GM12864 (cell line): ENCODE data around the gene IP6K3.

Experiments
- DNase-seq: peaks from one replicate; pipeline ENCODE4 v3.0.0-alpha.2; 2011; ENCODE audit warnings: low read depth
- H3K4me3 ChIP-seq: 2 replicates; pipeline ENCODE4 v1.5.1; 2011; ENCODE audit warnings: mild to moderate bottlenecking, low read depth, low read length, control low read depth
- TF ChIP-seq, protein P1 (sequence below): IDR thresholded peaks from 2 replicates; pipeline ENCODE4 v1.5.1; 2011; ENCODE audit warnings: low read depth, mild to moderate bottlenecking, moderate library complexity, low read length, control low read depth, inconsistent platforms; ENCODE audit errors: missing control alignments

IP6K3 gene

GRCh38 chr6:33733709-33734007 is 13.0 kb downstream of the IP6K3 start:
- TF ChIP-seq, protein P1, sequence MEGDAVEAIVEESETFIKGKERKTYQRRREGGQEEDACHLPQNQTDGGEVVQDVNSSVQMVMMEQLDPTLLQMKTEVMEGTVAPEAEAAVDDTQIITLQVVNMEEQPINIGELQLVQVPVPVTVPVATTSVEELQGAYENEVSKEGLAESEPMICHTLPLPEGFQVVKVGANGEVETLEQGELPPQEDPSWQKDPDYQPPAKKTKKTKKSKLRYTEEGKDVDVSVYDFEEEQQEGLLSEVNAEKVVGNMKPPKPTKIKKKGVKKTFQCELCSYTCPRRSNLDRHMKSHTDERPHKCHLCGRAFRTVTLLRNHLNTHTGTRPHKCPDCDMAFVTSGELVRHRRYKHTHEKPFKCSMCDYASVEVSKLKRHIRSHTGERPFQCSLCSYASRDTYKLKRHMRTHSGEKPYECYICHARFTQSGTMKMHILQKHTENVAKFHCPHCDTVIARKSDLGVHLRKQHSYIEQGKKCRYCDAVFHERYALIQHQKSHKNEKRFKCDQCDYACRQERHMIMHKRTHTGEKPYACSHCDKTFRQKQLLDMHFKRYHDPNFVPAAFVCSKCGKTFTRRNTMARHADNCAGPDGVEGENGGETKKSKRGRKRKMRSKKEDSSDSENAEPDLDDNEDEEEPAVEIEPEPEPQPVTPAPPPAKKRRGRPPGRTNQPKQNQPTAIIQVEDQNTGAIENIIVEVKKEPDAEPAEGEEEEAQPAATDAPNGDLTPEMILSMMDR, result no peak
- DNase-seq, result no peak

GRCh38 chr6:33732817-33733708 is 13.6 kb downstream of the IP6K3 start:
- TF ChIP-seq, protein P1, result no peak
- DNase-seq, result no peak
- no peak overlapping the region for H3K4me3 ChIP-seq

More at GRCh38 chr6:33733709-33734007, 13.0 kb downstream of the IP6K3 start:
- H3K4me3 ChIP-seq, result no peak overlapping the region

GRCh38 chr6:33732385-33732784 is 14.3 kb downstream of the IP6K3 start:
- DNase-seq, result no peak
- TF ChIP-seq, protein P1, result no peak
- no peak overlapping the region for H3K4me3 ChIP-seq

DNA sequence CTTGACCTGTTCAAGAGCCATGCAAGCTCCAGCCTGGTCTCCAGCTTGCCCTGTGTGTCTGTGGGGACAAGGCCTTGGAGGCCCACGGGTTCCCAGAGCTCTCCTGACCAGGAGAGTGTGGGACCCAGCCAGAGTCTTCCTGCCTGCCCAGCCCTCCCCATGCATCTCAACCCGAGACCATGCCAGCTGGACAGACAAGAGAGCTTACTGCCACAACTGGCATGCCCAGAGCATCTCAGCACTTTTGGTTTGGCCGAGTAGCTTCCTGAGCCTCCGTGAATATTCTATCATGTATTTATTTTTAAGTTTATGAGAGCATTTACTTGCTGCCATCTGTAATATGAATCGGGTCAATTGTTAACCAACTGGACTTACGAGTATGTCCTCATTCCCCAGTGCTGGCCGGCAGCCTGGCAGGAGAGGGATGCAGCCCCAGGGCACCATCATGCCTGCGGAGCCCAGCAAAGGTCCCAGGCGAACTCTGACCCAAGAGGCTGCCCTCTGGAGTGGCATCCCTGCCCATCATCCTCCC is 14.9 kb downstream of the IP6K3 start:
- TF ChIP-seq, protein P1, result no peak
- no peak overlapping the region for H3K4me3 ChIP-seq
- DNase-seq, result no peak

GRCh38 chr6:33731035-33731434 is 15.7 kb downstream of the IP6K3 start:
- no peak for DNase-seq
- H3K4me3 ChIP-seq, result no peak overlapping the region
- TF ChIP-seq, protein P1, result no peak

DNA sequence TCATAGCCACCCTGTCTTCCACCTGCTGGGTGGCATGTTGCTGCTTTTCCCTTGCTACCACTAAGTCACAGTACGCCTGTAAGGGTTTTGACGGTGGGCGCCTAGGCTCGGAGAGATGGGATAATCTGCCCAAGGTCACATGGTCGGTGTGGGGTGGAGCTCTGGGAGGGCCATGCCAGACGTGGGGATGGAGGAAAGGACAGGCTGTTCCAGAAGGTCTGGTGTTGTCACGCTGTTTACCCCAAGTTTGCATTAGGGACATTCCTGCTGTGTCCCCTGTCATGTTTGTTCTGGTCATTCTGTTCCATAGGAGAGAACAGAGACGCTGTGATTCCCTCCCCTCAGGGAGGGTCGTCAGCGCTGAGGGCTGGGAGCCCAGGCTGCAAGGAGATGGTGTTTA is 16.1 kb downstream of the IP6K3 start:
- TF ChIP-seq, protein P1, result no peak
- H3K4me3 ChIP-seq, result no peak overlapping the region
- DNase-seq, result no peak

DNA sequence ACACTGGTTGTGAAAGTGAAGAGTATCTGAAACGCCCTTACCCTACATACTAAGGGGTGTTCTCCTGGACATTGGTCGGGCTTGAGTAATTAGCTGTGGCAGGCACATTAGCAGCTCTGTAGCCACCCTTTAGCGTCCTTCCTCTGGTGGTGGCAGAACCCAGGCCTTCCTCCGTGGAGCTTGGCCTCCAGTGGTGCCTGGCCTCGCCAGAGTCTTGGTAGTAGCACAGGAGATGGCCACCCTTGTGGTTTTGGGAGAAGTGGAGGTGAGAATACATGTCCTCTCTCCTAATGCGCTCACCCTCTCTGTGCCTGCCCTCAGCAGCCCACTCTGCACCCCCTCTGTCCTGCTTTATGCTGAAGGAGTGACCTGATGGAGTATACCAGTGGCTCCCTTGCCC is 17.6 kb downstream of the IP6K3 start:
- H3K4me3 ChIP-seq, result no peak overlapping the region
- no peak for DNase-seq
- TF ChIP-seq, protein P1, result no peak
